Gastrocnemius medialis (tissue), 4 donors: ENCODE results near the gene FOSL2. TPM values are rescaled to one million over a fixed set of nuclear protein-coding genes. Genes with fewer than 3 reads are reported as not detected.

Source experiments
- ATAC-seq, 2 donors: fragments of 150-250 bp; one replicate each; pipeline ENCODE4 v1.9.1; 2016
- DNase-seq, 2 donors: peaks; one replicate each; pipeline ENCODE4 v3.0.0-alpha.2; 2019
- H3K27ac ChIP-seq, 4 donors: fragments of 200-600 bp; sonication (generic); 1 replicate in 1 of 4; 2 replicates in 3 of 4; pipeline ENCODE4 v1.5.1; 2016 to 2018; ENCODE audit warnings: mild to moderate bottlenecking in 2 of 4, moderate library complexity in 1 of 4
- H3K27me3 ChIP-seq, 3 donors: fragments of 200-600 bp; sonication (generic) in 2 of 3; 1 replicate in 1 of 3; 2 replicates in 2 of 3; pipeline versions ENCODE4 v1.5.1 to v1.6.0; 2016 to 2019; ENCODE audit warnings: mild to moderate bottlenecking in 1 of 3, moderate library complexity in 1 of 3
- H3K36me3 ChIP-seq, 2 donors: fragments of 200-600 bp; sonication (generic) in 1 of 2; one replicate each; pipeline ENCODE4 v1.5.1; 2017 to 2018
- H3K4me1 ChIP-seq, 2 donors: fragments of 200-600 bp; sonication (generic) in 1 of 2; one replicate each; pipeline ENCODE4 v1.5.1; 2016 to 2017; ENCODE audit warnings: mild to moderate bottlenecking in 2 of 2
- H3K4me3 ChIP-seq, 4 donors: fragments of 200-600 bp; sonication (generic) in 3 of 4; 1 replicate in 1 of 4; 2 replicates in 3 of 4; pipeline ENCODE4 v1.5.1; 2016 to 2019; ENCODE audit warnings: mild to moderate bottlenecking in 2 of 4
- H3K9me3 ChIP-seq, 3 donors: fragments of 200-600 bp; sonication (generic) in 2 of 3; 1 replicate in 1 of 3; 2 replicates in 2 of 3; pipeline ENCODE4 v1.5.1; 2016 to 2019
- CTCF ChIP-seq, 5 experiments: fragments of 450-650 bp in 3 of 5; fragments of 200-600 bp in 2 of 5; sonication (generic) in 2 of 5; IDR thresholded peaks in 4 of 5; conservative IDR thresholded peaks in 1 of 5; 1 replicate in 4 of 5; 2 replicates in 1 of 5; pipeline ENCODE4 v1.5.1; 2016 to 2019; ENCODE audit warnings: antibody characterized with exemption in 5 of 5, mild to moderate bottlenecking in 3 of 5, moderate library complexity in 3 of 5
- POLR2A ChIP-seq, 2 donors: fragments of 450-650 bp; IDR thresholded peaks; one replicate each; pipeline ENCODE4 v1.6.1; 2017; ENCODE audit warnings: antibody characterized with exemption in 2 of 2, mild to moderate bottlenecking in 2 of 2, moderate library complexity in 2 of 2
- in situ Hi-C, 4 donors: fragments of 200-750 bp; cut with MboI; loops; one replicate each; pipeline versions ENCODE4 v1.15.0 to v1.8.0; 2017; ENCODE audit warnings: low sequenced_read_pairs in 4 of 4
- intact Hi-C: fragments of 100-400 bp; cut with DNase I; formaldehyde crosslinking; loops from one replicate; pipeline ENCODE4 v1.15.1; 2023; ENCODE audit warnings: low total_unique reads
- total RNA-seq, 4 donors: library from RNA; depleted of rRNA; stranded (reverse); fragments of >200 nt; gene quantifications; one replicate each; pipeline versions ENCODE4 v1.1.0 to v1.2.3, GENCODE V29; 2016

Gene FOSL2
- total RNA-seq, 4 donors from 2014 or later = 193 to 214 (median 210) TPM

DNA sequence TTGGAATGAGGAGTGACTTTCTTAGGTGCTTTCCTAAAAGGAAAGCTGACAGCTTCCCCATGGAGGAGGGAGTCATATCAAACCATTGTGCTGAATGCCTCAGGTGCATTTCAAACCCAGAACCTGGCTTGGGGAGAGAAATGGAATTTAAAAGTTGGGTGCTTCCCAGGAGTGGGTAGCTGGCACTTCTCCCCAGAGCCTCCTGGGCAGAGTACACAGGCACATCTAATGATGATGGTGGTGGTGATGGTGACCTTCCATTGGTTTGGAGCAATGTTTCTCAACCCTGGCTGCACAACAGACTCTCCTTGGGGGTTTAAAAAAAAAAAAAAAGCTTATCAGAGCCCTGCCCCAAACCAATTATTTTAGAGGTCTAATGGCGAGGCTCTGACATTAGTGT is 8.3 kb downstream of the FOSL2 start:
- intact Hi-C loops = no loop called here
- ATAC-seq = no peak
- Histone ChIP-seq H3K4me3 (peak overlapping the region in 2 of 4 donors; percentile 7 to 16), H3K4me1 (peaks cover 78 to 84% of the 10 kb centered on the region in 2 donors), H3K27ac (peak overlapping the region; percentile 98 to 100 (median 99)), H3K36me3 (peaks cover 12 to 52% of the 10 kb centered on the region in 2 donors), H3K27me3 (no peaks in the 10 kb centered on the region), H3K9me3 (no peaks in the 10 kb centered on the region)
- in situ Hi-C loops = no loop called here
- DNase-seq = no peak
- no peak for TF ChIP-seq POLR2A (IDR thresholded peaks at IDR 0.05)
- TF ChIP-seq CTCF (IDR thresholded peaks at IDR 0.05 in 4 of 5, conservative IDR thresholded peaks at IDR 0.05 in 1 of 5) = no peak

DNA sequence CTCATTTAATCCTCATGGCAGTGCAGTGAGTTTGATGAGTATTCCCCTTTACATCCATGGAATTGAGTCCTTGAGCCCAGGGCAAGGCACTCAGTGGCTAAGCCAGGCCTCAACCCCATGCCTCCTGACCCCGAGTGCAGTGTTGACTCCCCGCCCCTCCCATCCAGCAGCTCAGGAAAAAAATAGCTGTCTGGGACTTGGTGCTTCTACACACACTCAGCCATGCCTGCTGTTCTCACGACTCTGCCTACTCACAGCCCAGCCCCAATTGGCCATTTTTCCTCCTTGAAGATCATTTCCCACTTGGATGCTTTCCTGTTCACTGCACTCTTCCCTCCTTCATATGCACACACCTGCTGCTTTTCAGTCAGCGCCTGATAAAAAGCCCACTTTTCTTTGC is 8.8 kb downstream of the FOSL2 start:
- Histone ChIP-seq H3K9me3 (no peaks in the 10 kb centered on the region), H3K27ac (peak overlapping the region; percentile 98 to 100 (median 99)), H3K4me1 (peaks cover 80 to 88% of the 10 kb centered on the region in 2 donors), H3K27me3 (no peaks in the 10 kb centered on the region), H3K36me3 (peaks cover 12 to 57% of the 10 kb centered on the region in 2 donors), H3K4me3 (no peak overlapping the region)
- intact Hi-C loops = no loop called here
- DNase-seq (no peak), ATAC-seq (no peak)
- in situ Hi-C loops = no loop called here
- TF ChIP-seq CTCF (IDR thresholded peaks at IDR 0.05 in 4 of 5, conservative IDR thresholded peaks at IDR 0.05 in 1 of 5) (no peak), POLR2A (IDR thresholded peaks at IDR 0.05) (no peak)

DNA sequence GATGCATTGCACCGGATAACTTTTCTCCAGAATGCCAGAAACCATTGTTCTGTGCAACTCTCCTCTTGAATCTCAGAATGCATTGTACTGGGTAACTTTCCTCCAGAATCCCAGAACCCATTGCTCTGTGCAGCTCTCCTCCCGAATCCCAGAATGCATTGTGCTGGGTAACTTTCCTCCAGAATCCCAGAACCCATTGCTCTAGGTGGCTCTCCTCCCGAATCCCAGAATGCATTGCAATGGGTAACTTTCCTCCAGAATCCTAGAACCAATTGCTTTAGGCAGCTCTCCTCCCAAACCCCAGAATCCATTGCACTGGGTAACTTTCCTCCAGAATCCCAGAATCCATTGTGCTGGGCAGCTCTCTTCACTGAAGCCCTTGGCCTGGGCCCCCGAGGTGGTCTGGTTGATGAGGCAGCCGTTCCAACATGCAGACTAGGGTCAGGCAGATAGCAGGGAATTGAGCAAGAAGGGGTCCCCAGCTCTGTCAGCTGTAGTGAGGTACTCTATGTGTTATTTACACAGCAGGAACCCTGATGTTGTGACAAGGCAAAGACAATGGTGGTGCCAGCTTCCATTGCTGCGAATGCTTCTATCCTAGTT is 9.4 kb downstream of the FOSL2 start:
- Histone ChIP-seq H3K9me3 (no peaks in the 10 kb centered on the region), H3K36me3 (peaks cover 15 to 64% of the 10 kb centered on the region in 2 donors), H3K27ac (peak overlapping the region; percentile 15 to 100 (median 98)), H3K4me1 (peaks cover 83 to 93% of the 10 kb centered on the region in 2 donors), H3K27me3 (no peaks in the 10 kb centered on the region), H3K4me3 (no peak overlapping the region)
- TF ChIP-seq POLR2A (IDR thresholded peaks at IDR 0.05) (no peak), CTCF (IDR thresholded peaks at IDR 0.05 in 4 of 5, conservative IDR thresholded peaks at IDR 0.05 in 1 of 5) (no peak)
- in situ Hi-C loops (no loop called here), intact Hi-C loops (no loop called here)
- DNase-seq (no peak), ATAC-seq (no peak)

- in situ Hi-C loops = no loop called here
These were observed 10.8 kb downstream of the FOSL2 start for GRCh38 chr2:28403370-28403956.

More at GRCh38 chr2:28403370-28403956, 10.8 kb downstream of the FOSL2 start:
- intact Hi-C loops = no loop called here
- no peak for TF ChIP-seq POLR2A (IDR thresholded peaks at IDR 0.05)
- no peak for TF ChIP-seq CTCF (IDR thresholded peaks at IDR 0.05 in 4 of 5, conservative IDR thresholded peaks at IDR 0.05 in 1 of 5)
- no peaks in the 10 kb centered on the region for H3K27me3 ChIP-seq
- DNase-seq (no peak), ATAC-seq (no peak)
- H3K9me3 ChIP-seq = no peaks in the 10 kb centered on the region
- no peak overlapping the region for H3K4me3 ChIP-seq
- peaks cover 22 to 78% of the 10 kb centered on the region in 2 donors for H3K36me3 ChIP-seq
- peaks cover 73 to 94% of the 10 kb centered on the region in 2 donors for H3K4me1 ChIP-seq
- H3K27ac ChIP-seq = peak overlapping the region; percentile 15 to 99 (median 77)
